HG02970 (cell line): ENCODE measurements around the gene CUL4A.
A peak's percentile ranks its signal among the peaks of the same experiment; 100 is the strongest.
"Not testable (repeated sequence)": the region's sequence is repeated elsewhere in the genome, so short reads cannot be mapped to it uniquely, and the experiment has no call there.

Experiments used
- ATAC-seq: cut with Tn5 transposase; IDR thresholded peaks from one replicate; pipeline ENCODE4 v1.9.1; 2021; ENCODE audit warnings: mild to moderate bottlenecking, moderate library complexity, moderate number of reproducible peaks; ENCODE audit not compliant: unreplicated experiment, low FRiP score

Gene CUL4A

DNA sequence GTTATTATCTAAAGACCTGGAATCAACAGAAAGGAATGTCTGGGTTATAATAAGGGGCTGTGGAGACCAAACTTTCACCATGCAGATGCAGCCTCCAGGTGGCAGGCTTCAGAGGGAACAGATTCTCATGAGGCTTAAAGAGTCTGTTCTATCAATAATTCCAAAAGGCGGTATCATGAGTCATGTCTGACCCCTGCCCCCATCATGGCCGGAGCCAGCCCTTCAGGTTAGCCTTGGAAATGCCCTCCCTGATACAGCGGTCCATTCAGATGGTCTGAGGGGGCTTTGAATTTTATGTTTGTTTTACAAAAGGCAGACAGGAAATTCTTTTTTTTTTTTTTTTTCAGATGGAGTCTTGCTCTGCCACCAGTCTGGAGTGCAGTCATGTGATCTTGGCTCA lies 66.0 kb downstream of the CUL4A start:
- ATAC-seq: no peak

DNA sequence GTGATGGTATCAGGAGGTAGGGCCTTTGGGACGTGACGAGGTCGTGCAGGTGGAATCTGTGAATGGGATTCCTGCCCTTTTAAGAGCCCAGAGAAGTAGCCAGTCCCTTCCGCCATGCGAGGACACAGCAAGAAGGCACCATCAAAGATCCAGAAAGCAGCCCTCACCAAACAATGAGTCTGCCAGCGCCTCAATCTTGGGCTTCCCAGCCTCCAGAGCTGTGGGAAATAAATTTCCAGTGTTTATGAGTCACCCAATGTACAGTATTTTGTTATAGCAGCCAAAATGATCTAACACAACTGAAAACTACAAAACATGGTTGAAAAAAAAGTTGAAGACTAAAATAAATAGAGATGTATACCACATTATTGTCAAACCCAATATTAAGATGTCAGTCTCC lies 70.7 kb downstream of the CUL4A start:
- no peak for ATAC-seq

DNA sequence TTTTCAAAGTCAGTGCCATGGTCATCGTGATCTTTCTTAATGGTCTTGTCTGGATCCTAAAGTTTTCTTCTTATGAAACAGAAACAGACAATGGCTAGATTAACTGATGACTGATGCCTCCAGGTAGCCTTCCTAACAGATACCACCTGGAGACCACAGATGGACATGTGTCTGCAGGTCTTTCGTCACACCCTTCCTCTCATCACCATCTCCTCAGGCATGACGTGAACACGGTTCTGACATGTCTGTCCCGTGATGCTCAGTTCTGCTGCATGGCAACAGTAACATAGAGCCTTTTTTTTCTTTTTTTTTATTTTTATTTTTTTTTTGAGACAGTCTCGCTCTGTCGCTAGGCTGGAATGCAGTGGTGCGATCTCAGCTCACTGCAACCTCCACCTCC lies 74.5 kb downstream of the CUL4A start:
- ATAC-seq: no peak

DNA sequence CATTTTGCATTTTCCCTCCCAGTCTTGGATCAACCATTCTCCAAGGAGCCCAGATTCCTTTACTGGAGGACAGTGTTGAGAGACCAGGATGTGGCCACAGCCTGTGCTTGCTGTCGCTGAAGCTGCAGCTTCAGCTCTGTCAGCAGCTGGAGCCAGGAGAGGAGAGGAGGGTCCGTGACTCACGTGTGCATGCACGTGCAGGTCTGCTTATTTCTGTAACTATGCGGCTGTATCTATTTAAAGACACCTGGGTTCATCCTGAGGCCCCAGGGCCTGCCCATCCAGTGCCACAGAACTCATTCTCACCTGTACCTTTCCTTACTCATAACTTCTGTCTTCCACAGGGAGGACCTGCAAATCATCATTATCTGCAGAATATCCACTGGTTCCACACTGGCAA lies 79.5 kb downstream of the CUL4A start:
- ATAC-seq: no peak

DNA sequence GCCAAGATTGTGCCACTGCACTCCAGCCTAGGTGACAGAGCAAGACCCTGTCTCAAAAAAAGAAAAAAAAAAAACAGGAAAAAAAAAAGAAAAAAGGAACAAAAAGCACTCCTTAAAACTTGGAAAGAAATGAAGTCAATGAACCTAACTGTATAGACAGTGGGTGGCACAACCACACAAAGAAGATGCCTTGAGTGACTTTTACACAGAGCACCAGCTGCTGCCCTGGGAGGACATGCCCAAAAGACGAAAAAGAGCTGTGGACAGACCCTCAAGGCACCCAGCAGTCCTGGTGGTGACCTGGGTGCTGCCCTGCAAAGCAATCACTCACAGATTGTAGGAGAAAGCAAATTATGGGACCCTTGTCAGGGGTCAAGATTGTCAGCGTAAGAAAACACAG lies 81.7 kb downstream of the CUL4A start:
- ATAC-seq: no peak

DNA sequence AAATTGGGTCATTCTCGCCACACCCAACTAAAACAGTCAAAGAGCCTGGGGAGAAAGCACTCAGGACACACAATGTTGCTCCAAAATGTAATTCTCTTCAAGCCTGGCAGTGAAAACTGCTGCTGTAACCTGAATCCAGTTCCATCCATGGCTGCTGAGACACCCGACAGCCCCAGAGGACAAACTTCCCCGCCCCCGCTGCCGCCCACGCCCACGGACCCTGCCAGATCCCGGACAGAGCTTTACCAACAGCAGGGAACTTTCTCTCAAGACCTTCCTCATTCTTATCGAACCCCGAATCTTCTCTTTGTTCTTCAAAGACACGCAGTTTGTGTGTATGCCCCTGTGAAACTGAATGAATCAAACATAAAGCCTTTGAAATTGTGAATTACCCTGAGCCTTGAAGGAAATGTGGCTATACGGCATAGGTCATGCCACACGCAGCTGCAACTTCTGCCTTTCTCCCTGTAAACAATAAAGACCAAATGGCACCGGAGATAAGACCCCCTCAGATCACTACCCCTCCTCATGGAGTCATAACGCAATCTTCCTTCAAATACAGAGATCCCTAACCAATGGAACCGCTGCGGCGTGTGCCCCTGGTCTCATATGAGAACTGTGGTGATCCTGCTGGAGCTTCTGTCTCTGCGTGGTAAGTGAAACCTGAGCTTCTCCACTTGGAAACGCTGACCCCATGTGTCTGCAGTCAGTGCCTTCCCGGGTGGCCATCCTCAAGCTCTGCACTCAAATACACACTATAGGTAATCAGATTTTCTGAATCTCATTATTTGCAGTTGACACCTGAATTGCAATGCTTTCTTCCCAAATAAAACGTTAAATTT lies 82.8 kb downstream of the CUL4A start:
- no peak for ATAC-seq

DNA sequence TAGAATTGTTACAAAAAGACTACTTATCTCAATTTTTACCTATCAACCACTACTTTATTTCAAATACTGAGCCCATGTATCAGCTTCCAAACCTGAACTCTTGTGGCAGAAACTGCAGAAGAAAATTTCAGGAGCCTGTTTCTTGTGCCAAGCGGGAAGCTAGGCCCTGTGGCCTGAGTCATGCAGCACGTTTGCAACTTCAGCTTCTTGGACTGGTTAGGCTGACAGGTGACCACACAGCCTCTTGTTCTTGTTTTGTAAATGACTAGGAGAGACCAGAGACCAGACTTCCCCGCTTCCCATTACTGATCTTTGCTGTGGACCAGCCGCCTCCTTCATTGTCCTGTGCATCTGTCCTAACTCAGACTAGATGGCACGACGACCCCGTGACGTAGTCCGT lies 84.3 kb downstream of the CUL4A start:
- no peak for ATAC-seq

DNA sequence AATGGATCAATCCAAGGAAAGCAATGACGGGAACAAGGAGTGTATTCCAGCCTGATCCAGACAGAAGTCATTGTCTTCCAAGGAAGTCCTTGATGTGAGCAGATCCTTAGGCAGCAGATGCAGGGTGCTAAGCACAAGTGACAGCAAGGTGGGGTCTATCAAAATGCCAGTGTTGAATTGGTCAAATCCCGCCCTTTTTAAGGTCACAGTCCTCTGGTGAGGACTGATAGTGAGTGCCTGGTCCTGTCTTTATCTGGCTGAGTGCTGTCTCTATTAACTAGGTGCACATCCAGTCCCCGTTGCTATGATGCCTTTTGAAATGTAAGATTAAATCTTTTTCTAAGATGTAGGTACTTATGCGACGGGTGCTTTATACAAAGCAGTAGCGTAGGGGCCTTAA lies 86.4 kb downstream of the CUL4A start:
- ATAC-seq: no peak

DNA sequence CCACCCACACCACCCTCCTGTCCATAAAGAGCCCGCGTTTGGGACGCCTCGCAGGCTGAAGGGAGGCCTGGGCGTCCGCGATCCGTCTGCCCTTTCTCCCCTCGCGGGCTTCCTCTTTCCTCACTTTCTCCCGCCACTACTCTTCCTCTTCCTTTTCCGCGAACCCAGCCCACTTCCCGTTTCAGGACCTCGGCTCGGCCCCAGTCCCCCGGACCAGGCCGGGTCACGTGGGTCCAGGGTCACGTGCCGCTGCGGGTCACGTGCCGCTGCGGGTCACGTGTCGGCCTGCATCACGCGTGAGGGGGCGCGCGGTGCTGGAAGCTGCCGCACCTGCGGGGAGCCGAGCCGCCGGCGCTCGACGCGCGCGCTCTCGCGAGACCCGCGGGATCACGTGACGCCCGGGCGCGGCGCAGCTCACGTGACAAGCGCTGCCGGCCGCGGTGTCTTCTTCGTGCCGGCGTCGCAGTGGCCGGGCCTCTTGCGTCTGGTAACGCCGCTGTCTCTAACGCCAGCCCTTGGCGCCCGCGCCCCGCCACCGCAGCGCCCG lies 87.5 kb downstream of the CUL4A start, which contains the start of gene LAMP1:
Gene LAMP1, plus strand, starts transcription at position 417 of the 547 bp plus-strand sequence. CDS start 196 bp downstream, outside the sequence.
- ATAC-seq: peak; percentile 78

DNA sequence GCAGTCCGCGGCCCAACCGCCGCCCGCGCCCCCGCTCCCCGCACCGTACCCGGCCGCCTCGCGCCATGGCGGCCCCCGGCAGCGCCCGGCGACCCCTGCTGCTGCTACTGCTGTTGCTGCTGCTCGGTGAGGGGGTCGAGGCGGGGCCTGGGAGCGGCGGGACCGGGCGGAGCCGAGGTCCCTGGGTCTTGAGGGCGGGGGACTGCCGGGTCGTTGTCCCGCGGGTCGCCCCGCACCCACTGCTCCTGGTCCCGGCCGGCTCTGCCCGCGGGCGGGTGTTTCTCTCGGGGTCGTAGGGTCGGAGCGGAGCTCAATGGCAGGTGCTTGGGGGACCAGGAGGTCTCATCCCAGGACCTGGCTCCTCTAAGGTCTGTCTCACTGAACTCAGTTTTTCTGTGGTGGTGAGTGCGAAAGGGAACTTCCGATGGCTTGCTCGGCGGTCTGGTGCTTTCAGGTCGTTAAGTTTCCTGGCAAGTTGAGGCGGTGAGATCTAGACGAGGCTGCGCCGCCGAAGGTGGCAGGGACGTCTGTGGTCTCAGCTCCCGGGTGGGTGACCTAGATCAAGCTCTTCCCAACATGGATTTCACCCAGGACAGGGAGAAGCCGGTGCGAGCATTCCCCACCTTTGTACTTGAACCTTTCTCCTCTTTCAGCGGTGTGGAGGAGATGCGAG lies 88.1 kb downstream of the CUL4A start:
- ATAC-seq: peak; percentile 30

DNA sequence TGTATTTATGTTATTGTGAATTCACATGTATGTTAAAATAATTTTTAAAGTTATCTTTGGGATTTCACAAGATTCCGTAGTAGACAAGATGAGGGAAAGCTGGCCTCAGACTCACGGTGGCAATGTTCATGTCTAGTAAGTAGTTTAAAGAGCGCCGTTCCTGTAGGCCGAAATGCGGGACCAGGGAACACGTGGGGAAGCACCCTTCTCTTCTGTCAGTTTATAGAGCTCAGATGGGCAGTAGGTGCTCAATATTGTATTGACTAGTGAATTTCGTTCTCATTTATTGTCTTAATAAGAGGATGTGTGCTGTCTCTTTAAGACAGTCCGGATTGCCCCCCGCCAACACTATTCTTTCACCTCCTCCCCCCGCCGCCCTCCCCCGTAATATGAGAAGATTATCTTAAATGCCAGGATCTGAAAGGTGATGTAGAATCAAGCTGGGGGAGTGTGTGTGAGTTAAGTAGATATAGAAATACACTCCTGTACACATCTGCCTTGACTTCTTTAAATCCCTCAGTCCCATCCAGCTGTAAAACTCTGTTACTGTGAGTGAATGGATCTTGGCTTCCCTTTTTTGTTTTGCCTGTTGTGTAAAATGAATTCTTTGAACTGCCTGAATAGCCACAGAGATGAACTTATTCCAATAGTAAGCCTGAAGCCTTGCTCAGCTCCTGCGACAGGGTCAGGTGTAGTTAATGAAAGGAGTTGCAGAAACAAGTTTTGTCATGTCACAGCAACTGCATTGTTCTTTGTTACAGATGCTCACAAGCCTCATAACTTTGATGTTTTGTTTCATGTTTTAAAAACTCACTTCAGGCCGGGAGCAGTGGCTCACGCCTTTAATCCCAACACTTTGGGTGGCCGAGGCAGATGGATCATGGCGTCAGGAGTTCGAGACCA lies 88.9 kb downstream of the CUL4A start:
- ATAC-seq: no peak

DNA sequence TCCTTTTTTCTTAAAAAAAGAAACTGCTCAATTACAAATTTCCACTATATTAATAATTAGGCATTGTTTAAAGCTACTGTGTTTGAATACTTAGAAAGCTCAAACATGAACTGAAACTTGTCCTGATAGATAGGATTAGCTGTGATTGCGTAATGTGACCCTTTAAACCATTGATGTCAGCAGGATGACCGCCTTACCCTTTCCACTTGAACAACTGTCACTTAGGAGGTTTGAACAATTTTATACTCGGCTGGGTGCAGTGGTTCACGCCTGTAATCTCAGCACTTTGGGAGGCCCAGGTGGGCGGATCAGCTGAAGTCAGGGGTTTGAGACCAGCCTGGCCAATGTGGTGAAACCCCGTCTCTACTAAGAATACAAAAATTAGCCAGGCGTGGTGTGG lies 90.5 kb downstream of the CUL4A start:
- no peak for ATAC-seq

DNA sequence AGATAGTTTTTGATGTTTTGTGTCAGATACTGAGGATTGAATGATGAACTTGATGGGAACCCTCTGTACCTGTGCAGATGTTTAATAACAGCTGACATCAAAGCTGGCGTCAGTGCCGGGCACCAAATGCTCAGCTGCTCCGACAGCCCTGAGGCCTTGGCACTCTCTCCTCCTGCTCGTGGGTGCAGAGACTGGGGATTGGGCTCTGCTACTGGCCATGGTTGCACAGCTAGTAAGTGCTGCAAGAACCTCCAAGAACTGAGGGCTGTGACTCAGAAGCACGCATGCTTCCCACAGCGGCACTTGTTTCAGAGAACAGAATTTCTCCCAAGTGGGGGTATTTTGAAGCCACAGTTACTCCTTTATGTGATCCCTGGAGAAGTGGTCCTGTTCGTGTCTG lies 93.6 kb downstream of the CUL4A start:
- no peak for ATAC-seq

DNA sequence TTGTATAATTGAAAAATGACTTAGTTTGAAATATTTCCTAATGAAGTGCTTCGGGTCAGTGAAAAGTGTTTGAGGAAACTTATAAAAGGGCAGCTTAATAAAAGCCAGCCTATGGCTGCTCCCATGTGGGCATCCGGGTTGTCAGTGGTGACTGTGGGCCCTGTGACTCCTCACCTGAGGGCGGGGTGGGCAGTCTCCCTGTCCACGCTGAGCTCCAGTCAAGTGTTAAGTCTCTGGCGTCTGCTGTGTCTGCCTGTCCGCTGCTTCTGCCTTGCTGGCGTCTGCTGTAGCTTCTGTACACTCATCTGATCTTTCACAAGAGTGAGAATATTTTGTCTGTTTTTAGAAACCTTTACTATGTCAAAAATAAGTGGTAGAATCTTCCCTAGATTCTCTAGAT lies 94.7 kb downstream of the CUL4A start:
- ATAC-seq: no peak

DNA sequence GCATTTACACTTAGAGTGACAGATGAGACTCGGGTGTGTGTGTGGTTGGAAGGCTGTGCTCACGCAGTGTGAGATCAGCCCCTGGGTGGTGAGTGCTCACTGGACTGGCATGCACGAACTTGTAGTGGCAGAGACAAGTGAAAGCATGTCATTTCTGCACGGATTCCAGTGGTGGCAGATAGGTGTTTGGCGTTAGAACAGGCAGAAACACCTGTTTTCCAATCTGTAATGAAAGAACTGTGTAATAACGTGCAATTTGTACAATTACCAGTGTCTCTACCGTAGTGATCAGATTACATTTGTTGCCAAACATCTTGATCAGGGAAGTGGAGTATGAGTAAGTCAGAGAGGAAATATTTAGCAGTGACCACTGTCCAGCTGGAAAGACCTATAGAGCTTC lies 95.8 kb downstream of the CUL4A start:
- ATAC-seq: no peak

DNA sequence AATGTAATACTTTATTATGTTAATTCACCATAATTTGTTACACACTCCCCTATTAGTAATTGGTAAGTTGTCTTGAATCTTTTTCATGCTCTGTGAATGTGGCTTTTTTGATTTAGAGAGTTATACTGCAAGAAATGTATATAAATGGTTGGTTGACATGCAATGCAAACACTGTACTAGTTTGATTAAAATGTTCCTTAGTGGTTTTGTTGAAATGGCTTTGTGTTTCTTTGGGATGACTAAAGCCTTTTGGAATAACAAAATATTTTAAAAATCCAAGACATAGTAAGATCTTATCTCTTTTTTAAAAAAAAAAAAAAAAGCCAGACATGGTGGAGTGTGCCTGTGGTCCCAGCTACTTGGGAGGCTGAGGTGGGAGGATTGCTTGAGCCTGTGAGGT lies 98.1 kb downstream of the CUL4A start:
- ATAC-seq: no peak

DNA sequence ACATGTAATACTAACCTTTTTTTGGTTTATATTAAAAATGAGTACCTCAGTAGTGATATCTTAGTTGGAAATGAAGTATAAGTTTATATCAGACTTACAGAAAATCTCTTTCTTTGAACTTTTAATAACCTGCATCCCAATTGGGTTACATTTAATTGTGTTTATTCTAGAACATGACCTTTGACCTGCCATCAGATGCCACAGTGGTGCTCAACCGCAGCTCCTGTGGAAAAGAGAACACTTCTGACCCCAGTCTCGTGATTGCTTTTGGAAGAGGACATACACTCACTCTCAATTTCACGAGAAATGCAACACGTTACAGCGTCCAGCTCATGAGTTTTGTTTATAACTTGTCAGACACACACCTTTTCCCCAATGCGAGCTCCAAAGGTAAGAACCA lies 100.1 kb downstream of the CUL4A start:
- ATAC-seq: no peak

DNA sequence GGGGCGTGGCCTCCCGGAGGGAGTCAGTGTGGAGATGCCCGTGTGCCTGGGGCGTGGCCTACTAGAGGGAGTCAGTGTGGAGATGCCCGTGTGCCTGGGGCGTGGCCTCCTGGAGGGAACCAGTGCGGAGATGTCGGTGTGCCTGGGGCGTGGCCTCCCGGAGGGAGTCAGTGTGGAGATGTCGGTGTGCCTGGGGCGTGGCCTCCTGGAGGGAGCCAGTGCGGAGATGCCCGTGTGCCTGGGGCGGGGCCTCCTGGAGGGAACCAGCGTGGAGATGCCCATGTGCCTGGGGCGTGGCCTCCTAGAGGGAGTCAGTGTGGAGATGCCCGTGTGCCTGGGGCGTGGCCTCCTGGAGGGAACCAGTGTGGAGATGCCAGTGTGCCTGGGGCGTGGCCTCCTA lies 104.7 kb downstream of the CUL4A start:
- not testable (repeated sequence) for ATAC-seq

DNA sequence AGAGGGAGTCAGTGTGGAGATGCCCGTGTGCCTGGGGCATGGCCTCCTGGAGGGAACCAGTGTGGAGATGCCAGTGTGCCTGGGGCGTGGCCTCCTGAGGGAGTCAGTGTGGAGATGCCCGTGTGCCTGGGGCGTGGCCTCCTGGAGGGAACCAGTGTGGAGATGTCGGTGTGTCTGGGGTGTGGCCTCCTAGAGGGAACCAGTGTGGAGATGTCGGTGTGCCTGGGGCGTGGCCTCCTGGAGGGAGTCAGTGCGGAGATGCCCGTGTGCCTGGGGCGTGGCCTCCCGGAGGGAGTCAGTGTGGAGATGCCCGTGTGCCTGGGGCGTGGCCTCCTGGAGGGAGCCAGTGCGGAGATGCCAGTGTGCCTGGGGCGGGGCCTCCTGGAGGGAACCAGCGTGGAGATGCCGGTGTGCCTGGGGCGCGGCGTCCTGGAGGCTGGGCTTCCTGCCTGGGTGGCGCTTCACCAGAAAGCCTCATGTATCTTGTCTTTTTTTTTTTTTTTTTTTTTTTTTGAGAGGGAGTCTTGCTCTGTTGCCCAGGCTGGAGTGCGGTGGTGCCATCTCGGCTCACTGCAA lies 105.6 kb downstream of the CUL4A start:
- not testable (repeated sequence) for ATAC-seq

DNA sequence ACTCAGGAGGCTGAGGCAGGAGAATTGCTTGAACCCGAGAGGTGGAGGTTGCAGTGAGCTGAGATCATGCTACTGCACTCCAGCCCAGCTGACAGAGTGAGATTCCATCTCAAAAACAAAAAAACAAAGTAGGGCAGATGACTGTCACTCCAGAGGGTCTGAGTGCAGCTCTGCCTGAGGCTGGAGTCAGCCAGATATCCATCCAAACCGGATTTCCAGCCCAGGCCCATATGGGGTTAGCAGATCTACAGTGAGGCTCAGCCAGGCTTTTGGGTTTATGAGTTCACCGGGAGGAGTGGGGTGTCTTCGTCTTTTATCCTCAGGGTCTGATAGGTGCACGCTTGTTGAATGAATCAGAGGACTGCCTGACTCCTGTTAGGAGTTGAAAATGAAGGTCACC lies 106.6 kb downstream of the CUL4A start:
- ATAC-seq: no peak
